K562 (cell line): ENCODE measurements around the gene NOSTRIN. TPM values are rescaled to one million over a fixed set of nuclear protein-coding genes. Genes with fewer than 3 reads are reported as not detected.
A peak's percentile ranks its signal among the peaks of the same experiment; 100 is the strongest.

Experiments used
- ARID2 ChIP-seq: fragments of 450-650 bp; IDR thresholded peaks from 2 replicates; pipeline ENCODE4 v1.6.1; 2017; ENCODE audit warnings: antibody characterized with exemption, mild to moderate bottlenecking
- CEBPG ChIP-seq, 3 experiments: fragments of 200-800 bp in 1 of 3; sonication (Bioruptor generic) in 1 of 3; sonication (generic) in 1 of 3; formaldehyde crosslinking in 1 of 3; IDR thresholded peaks in 2 of 3; conservative IDR thresholded peaks in 1 of 3; 2 replicates each; pipeline versions ENCODE4 v1.6.1 to v1.8.0; 2016 to 2022; ENCODE audit warnings: missing compliant biosample characterization in 2 of 3, missing genetic modification characterization in 2 of 3, mild to moderate bottlenecking in 1 of 3, missing genetic modification reagents in 1 of 3
- FOSL1 ChIP-seq: fragments of 200-800 bp; sonication (Bioruptor generic); conservative IDR thresholded peaks from 2 replicates; pipeline ENCODE4 v1.6.1; 2016; ENCODE audit warnings: missing genetic modification characterization, missing compliant biosample characterization
- HDAC2 ChIP-seq: fragments of 450-650 bp; IDR thresholded peaks from 2 replicates; pipeline ENCODE4 v1.6.1; 2016; ENCODE audit warnings: mild to moderate bottlenecking
- MLLT1 ChIP-seq, 2 experiments: fragments of 450-650 bp; IDR thresholded peaks; 2 replicates each; pipeline ENCODE4 v1.6.1; 2016
- NFIX ChIP-seq: fragments of 250-450 bp; sonication (Bioruptor Pico); IDR thresholded peaks from 2 replicates; pipeline ENCODE4 v1.4.0; 2020; ENCODE audit warnings: low read depth, mild to moderate bottlenecking, moderate library complexity
- NRF1 ChIP-seq, 2 experiments: fragments of 450-650 bp; IDR thresholded peaks in 1 of 2; conservative IDR thresholded peaks in 1 of 2; 2 replicates each; pipeline ENCODE4 v1.6.1; 2014; ENCODE audit warnings: mild to moderate bottlenecking in 2 of 2
- OTX1 ChIP-seq: fragments of 450-650 bp; formaldehyde crosslinking; IDR thresholded peaks from 2 replicates; pipeline ENCODE4 v1.4.0; 2022; ENCODE audit warnings: mild to moderate bottlenecking
- PHTF2 ChIP-seq: fragments of 250-450 bp; sonication (Bioruptor Pico); IDR thresholded peaks from 2 replicates; pipeline ENCODE4 v1.5.0; 2021; ENCODE audit warnings: mild to moderate bottlenecking
- PRMT5 ChIP-seq: sonication (generic); formaldehyde crosslinking; IDR thresholded peaks from 2 replicates; pipeline ENCODE4 v1.5.0; 2020; ENCODE audit warnings: missing genetic modification reagents
- PTTG1 ChIP-seq: fragments of 450-650 bp; IDR thresholded peaks from 2 replicates; pipeline ENCODE4 v1.6.1; 2016; ENCODE audit warnings: low read depth, mild to moderate bottlenecking, missing genetic modification characterization, missing compliant biosample characterization
- SMAD4 ChIP-seq: fragments of 250-450 bp; sonication (Bioruptor Pico); conservative IDR thresholded peaks from 2 replicates; pipeline ENCODE4 v1.8.0; 2021; ENCODE audit warnings: inconsistent platforms, mild to moderate bottlenecking, moderate library complexity
- SRSF1 ChIP-seq: fragments of 200-400 bp; formaldehyde crosslinking; IDR thresholded peaks from 2 replicates; pipeline ENCODE4 v1.6.1; 2017; ENCODE audit warnings: mild to moderate bottlenecking, low read depth, low read length, moderate library complexity
- ZBTB9 ChIP-seq: fragments of 450-650 bp; formaldehyde crosslinking; IDR thresholded peaks from 2 replicates; pipeline ENCODE4 v1.4.0; 2020; ENCODE audit warnings: mild to moderate bottlenecking, moderate library complexity
- ZEB2 ChIP-seq: fragments of 450-650 bp; IDR thresholded peaks from 2 replicates; pipeline ENCODE4 v1.6.1; 2016
- ZNF75A ChIP-seq: fragments of 450-650 bp; formaldehyde crosslinking; IDR thresholded peaks from 2 replicates; pipeline ENCODE4 v1.4.0; 2020; ENCODE audit warnings: mild to moderate bottlenecking
- polyA plus RNA-seq, 8 experiments: library from polyadenylated mRNA; depleted of rRNA in 4 of 8; stranded (reverse) in 5 of 8; unstranded in 3 of 8; fragments of >200 nt; fragmentation: Nextera tagmentation in 2 of 8; fragmentation: Illumina TruSeq in 1 of 8; extraction: Ambion mirVana in 2 of 8; extraction: Trizol in 1 of 8; gene quantifications; 2 replicates each; pipeline versions ENCODE4 v1.2.1 to v1.2.3, GENCODE V29; 2011 to 2014; ENCODE audit warnings: inconsistent platforms in 1 of 8, missing spikeins in 1 of 8
- total RNA-seq, 7 experiments: library from RNA; depleted of rRNA in 6 of 7; stranded (reverse); fragments of >200 nt in 6 of 7; fragmentation: Illumina TruSeq in 2 of 7; extraction: Trizol in 2 of 7; gene quantifications; 2 replicates each; pipeline versions ENCODE4 v1.2.1 to v1.2.3, GENCODE V29; 2011 to 2021; ENCODE audit warnings: low replicate concordance in 1 of 7
- TF ChIP-seq, protein P1 (sequence below): fragments of 250-450 bp; sonication (Bioruptor Pico); IDR thresholded peaks from 2 replicates; pipeline ENCODE4 v1.8.0; 2022; ENCODE audit warnings: moderate library complexity, mild to moderate bottlenecking, inconsistent platforms
- TF ChIP-seq, protein P2 (sequence below): sonication (generic); formaldehyde crosslinking; IDR thresholded peaks from 2 replicates; pipeline ENCODE4 v1.9.0; 2022; ENCODE audit warnings: mild to moderate bottlenecking, missing genetic modification reagents

Gene NOSTRIN
- total and polyA plus RNA-seq, 9 of the 15 experiments (the other 6 are each of a cell fraction or from before 2014, with no cell fraction given), result 26.7 to 82.9 (median 56.3) TPM

DNA sequence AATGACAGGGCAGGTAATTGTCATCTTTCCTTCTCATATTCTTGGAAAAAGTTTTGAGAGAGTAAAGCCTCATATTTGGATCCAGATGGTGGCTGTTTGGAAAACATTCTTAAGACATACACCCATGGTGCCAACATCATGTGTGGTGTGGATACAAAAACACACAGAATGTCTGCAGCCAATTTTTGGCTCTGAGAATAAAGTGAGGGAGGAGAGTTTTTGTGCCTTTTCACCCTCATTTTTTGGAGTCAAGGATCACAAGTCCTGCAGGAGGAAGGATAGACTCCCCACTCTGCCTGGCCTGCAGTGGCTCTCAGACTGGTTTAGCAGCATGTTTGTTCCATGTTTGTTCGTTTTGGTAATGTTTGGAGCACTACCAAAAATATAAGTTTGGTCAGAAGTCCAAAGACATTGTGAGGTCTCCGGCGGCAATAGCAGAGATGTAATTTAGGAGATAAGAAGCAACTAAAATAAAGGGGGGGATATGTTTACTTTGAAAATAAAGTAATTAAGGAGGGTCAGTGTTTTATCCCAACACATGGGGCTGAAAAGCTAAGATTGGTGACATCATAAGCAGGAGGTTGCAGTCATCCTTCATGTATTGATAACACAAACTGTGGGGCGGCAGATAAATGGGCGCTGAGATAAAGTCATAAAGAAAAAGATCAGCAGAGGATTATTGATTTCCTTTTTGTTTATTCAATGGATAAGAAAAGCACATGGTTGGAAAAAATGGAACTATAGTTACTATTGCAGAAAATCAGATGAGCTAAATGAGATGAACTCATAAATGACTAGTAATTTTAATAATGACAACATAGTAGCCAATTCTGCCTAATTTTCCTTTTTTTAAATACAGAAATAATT, 655 bp downstream of the NOSTRIN start (continued):
- TF ChIP-seq CEBPG (CRISPR knock-in tag; IDR thresholded peaks at IDR 0.05), result no peak
- peak in 1 of 2 experiments; percentile 8; a peak in 1 of 4 replicates for TF ChIP-seq CEBPG (tag; conservative IDR thresholded peaks at IDR 0.05 in 1 of 2, IDR thresholded peaks at IDR 0.05 in 1 of 2)
- TF ChIP-seq, protein P1, sequence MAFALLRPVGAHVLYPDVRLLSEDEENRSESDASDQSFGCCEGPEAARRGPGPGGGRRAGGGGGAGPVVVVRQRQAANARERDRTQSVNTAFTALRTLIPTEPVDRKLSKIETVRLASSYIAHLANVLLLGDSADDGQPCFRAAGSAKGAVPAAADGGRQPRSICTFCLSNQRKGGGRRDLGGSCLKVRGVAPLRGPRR (CRISPR knock-in tag), result no peak
- peak in 1 of 2 experiments; percentile 3; a peak in 1 of 4 replicates for TF ChIP-seq NRF1 (conservative IDR thresholded peaks at IDR 0.05 in 1 of 2, IDR thresholded peaks at IDR 0.05 in 1 of 2)
- no peak for TF ChIP-seq PHTF2 (CRISPR knock-in tag)
- TF ChIP-seq SRSF1, result no peak
- TF ChIP-seq PTTG1 (tag), result no peak
- TF ChIP-seq NFIX (CRISPR knock-in tag), result no peak
- 0 out of 2 replicates have a peak, but pooled peaks have one; percentile 33 for TF ChIP-seq ZBTB9 (CRISPR knock-in tag)
- peak; percentile 73 for TF ChIP-seq ZNF75A (CRISPR knock-in tag)
- TF ChIP-seq OTX1 (CRISPR knock-in tag), result no peak
- TF ChIP-seq ARID2, result no peak
- TF ChIP-seq PRMT5 (CRISPR knock-in tag), result no peak
- TF ChIP-seq, protein P2, sequence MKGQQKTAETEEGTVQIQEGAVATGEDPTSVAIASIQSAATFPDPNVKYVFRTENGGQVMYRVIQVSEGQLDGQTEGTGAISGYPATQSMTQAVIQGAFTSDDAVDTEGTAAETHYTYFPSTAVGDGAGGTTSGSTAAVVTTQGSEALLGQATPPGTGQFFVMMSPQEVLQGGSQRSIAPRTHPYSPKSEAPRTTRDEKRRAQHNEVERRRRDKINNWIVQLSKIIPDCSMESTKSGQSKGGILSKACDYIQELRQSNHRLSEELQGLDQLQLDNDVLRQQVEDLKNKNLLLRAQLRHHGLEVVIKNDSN, result no peak
- no peak for TF ChIP-seq ZEB2
- TF ChIP-seq MLLT1 (IDR thresholded peaks at IDR 0.05), result no peak; a peak in 1 of 4 replicates
- peak; percentile 46; the same call in 1 of the 2 replicates for TF ChIP-seq FOSL1 (tag)
- peak; percentile 67 for TF ChIP-seq HDAC2
- peak; percentile 22; the same call in 1 of the 2 replicates for TF ChIP-seq SMAD4 (CRISPR knock-in tag)
